ENCODE data around the gene XIRP2.

- TF ChIP-seq CTCF (IDR thresholded peaks at IDR 0.05) (no peak), POLR2A (IDR thresholded peaks at IDR 0.05) (no peak), EP300 (IDR thresholded peaks at IDR 0.05; ENCODE audit: low read depth) (no peak)
Observed at GRCh38 chr2:167048829-167049228, 160.5 kb downstream of the XIRP2 start.

Data from transverse colon (tissue), 3 donors.